WERI-Rb-1 (cell line): ENCODE measurements around the gene LAMB3.

Experiments used
- DNase-seq: peaks from one replicate; pipeline ENCODE4 v3.0.0-alpha.2; 2020
- H3K27ac ChIP-seq: fragments of 250-450 bp; sonication (Bioruptor Pico); 2 replicates; pipeline ENCODE4 v1.5.1; 2020; ENCODE audit warnings: mild to moderate bottlenecking, moderate library complexity
- H3K27me3 ChIP-seq: fragments of 250-450 bp; sonication (Bioruptor Pico); 2 replicates; pipeline ENCODE4 v1.5.1; 2021; ENCODE audit warnings: mild to moderate bottlenecking, low read depth, moderate library complexity; ENCODE audit not compliant: insufficient read depth, severe bottlenecking
- H3K36me3 ChIP-seq: fragments of 250-450 bp; sonication (Bioruptor Pico); 2 replicates; pipeline ENCODE4 v1.5.1; 2020; ENCODE audit warnings: mild to moderate bottlenecking, moderate library complexity
- H3K4me3 ChIP-seq: 2 replicates; pipeline ENCODE4 v1.5.1; 2011; ENCODE audit warnings: low read depth, mild to moderate bottlenecking, control low read depth, low read length
- H3K9me3 ChIP-seq: fragments of 250-450 bp; sonication (Bioruptor Pico); 2 replicates; pipeline ENCODE4 v1.5.1; 2021; ENCODE audit warnings: mild to moderate bottlenecking, moderate library complexity; ENCODE audit not compliant: severe bottlenecking
- CTCF ChIP-seq: IDR thresholded peaks from 2 replicates; pipeline ENCODE4 v1.5.1; 2011; ENCODE audit warnings: low read depth, mild to moderate bottlenecking, control low read depth, inconsistent platforms, low read length

Gene LAMB3

GRCh38 chr1:209675565-209676154, 23.4 kb upstream of the LAMB3 start:
- peak; percentile 12 for DNase-seq
- peak overlapping the region; percentile 42 for H3K4me3 ChIP-seq
- no peak for TF ChIP-seq CTCF
- H3K27ac ChIP-seq, result no peak overlapping the region
- H3K36me3 ChIP-seq, result no peaks in the 10 kb centered on the region
- H3K9me3 ChIP-seq, result no peaks in the 10 kb centered on the region
- peaks cover 77% of the 10 kb centered on the region for H3K27me3 ChIP-seq

DNA sequence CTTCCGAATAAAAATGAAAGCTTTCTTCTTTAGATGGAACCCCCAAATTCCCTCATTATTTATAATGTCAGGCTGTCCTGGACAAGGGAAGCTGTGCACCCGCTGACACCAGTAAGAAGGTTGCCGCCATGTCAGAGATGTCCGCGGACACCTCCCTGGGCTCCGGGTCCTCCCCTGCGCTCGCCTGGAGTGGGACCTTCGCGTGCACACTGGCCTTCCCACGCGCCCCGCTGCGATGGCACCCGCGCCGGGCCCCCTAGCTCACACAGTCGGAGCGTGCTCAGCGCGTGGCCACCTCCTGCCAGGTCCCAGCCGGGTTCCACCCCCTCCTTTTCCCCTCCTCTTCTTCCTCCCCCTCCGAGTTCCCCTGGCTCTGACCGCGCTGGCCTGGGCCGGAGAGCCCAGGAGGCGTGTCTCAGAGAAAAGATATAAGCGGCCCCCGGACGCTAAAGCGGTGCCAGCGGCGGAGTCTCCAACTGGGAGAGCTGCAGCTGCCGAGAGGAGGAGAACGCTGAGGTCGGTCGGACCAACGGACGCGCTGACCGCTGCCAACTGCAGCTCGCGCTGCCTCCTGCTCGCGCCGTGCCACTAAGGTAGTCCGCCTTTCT, 22.8 kb upstream of the LAMB3 start, which contains the start of gene G0S2:
TSS of gene G0S2 (plus strand) at position 456 of the 608 bp plus-strand sequence. CDS start 273 bp downstream, outside the sequence.
- no peak for TF ChIP-seq CTCF
- no peak within 1 kb of the TSS for H3K27ac ChIP-seq
- no peaks in the 10 kb centered on the region for H3K9me3 ChIP-seq
- peak; percentile 21 for DNase-seq
- H3K36me3 ChIP-seq, result no peaks in the 10 kb centered on the region
- peaks cover 79% of the 10 kb centered on the region for H3K27me3 ChIP-seq
- H3K4me3 ChIP-seq, result peak within 1 kb of the TSS; percentile 42

GRCh38 chr1:209673631-209674417, 21.6 kb upstream of the LAMB3 start:
- H3K27ac ChIP-seq, result no peak overlapping the region
- H3K27me3 ChIP-seq, result peaks cover 85% of the 10 kb centered on the region
- no peak for TF ChIP-seq CTCF
- no peak for DNase-seq
- H3K4me3 ChIP-seq, result no peak overlapping the region
- H3K36me3 ChIP-seq, result no peaks in the 10 kb centered on the region
- no peaks in the 10 kb centered on the region for H3K9me3 ChIP-seq

DNA sequence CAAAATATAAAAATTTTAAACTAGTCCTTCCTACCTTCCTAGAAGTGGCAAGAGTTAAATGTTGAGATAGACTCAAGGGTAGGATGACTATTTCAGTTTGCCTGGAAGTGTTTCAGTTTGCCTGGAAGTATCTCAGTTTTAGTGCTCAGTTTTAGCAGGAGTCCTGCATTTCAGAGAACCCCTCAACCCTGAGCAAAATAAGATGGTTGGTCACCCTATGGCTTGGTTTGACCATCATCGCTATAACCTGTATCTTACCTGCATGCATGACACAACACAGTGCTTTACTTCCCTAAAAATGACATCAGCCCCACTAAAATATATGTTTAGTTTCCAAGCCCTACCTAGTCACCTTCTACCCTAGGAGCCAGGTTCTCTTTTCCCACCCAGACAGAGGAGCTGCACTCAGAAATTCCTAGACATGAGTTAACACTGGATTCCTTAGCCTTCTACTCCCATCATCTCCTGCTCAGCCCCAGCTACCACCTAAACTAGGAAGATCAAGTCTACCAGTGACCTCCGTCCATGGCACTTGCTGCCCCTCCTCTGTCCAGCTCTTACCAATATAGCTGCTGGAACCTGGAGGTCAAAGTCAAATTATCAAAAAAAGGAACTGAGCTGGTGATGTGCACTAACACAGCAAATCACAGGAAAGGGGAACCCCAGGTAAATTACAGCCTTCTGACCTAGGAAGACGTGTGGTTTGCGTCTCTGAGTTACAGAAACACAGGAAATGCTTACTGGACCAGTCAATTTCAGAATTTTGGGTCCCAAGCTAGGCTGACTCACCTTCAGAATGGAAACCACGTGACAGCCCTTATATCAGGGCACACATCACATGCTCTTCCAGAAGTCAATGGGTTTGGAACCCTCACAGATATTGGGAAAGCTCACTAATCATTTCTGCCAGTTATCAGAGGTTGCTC, 20.7 kb upstream of the LAMB3 start:
- Histone ChIP-seq H3K36me3 (no peaks in the 10 kb centered on the region), H3K27me3 (peaks cover 80% of the 10 kb centered on the region), H3K9me3 (no peaks in the 10 kb centered on the region), H3K27ac (no peak overlapping the region), H3K4me3 (no peak overlapping the region)
- TF ChIP-seq CTCF, result no peak
- DNase-seq, result no peak

GRCh38 chr1:209670441-209671082, 18.3 kb upstream of the LAMB3 start:
- H3K4me3 ChIP-seq, result no peak overlapping the region
- TF ChIP-seq CTCF, result no peak
- no peaks in the 10 kb centered on the region for H3K36me3 ChIP-seq
- no peak for DNase-seq
- no peak overlapping the region for H3K27ac ChIP-seq
- peaks cover 72% of the 10 kb centered on the region for H3K27me3 ChIP-seq
- H3K9me3 ChIP-seq, result no peaks in the 10 kb centered on the region
